ENCODE results near the gene MOGAT2. TPM values are rescaled to one million over a fixed set of nuclear protein-coding genes. Genes with fewer than 3 reads are reported as not detected.

MOGAT2 gene
- total RNA-seq, 1 experiment from 2014 or later: 0.39 TPM

GRCh38 chr11:75780888-75781287, 63.2 kb downstream of the MOGAT2 start:
- no TSS peak for BruUV-seq (replicated peaks)
- intact Hi-C loops (cut with micrococcal nuclease; ENCODE audit: unreplicated experiment): no loop called here
- Mint-ChIP-seq H3K9me3 (ENCODE audit: unreplicated experiment) (no peaks in the 10 kb centered on the region), H3K27ac (ENCODE audit: unreplicated experiment) (no peak overlapping the region), H3K4me1 (ENCODE audit: low read depth, unreplicated experiment) (peaks cover 49% of the 10 kb centered on the region), H3K36me3 (ENCODE audit: insufficient read depth, unreplicated experiment) (peaks cover 2% of the 10 kb centered on the region), H3K27me3 (ENCODE audit: insufficient read depth, unreplicated experiment) (no peaks in the 10 kb centered on the region), H3K4me3 (ENCODE audit: unreplicated experiment) (no peak overlapping the region)
- Histone ChIP-seq H3K4me1 (peaks cover 50% of the 10 kb centered on the region), H3K4me3 (ENCODE audit: low read depth, low read length) (no peak overlapping the region), H3K27me3 (replicated peaks; ENCODE audit: control insufficient read depth, insufficient read depth, low read length) (no peaks in the 10 kb centered on the region), H3K36me3 (ENCODE audit: control insufficient read depth, insufficient read depth, low read length) (peaks cover 11% of the 10 kb centered on the region), H3K9me3 (no peaks in the 10 kb centered on the region)
- CTCF ChIA-PET: interaction anchor here (0.6 kb wide), 1 partner anchor 59 kb away, joined by 3 read pairs; no protein-coding TSS in a partner anchor
- no peak for DNase-seq
- POLR2A ChIA-PET: no interaction called here
- TF ChIP-seq CTCF (IDR thresholded peaks at IDR 0.05; ENCODE audit: insufficient read depth in 1 of 2, low read depth in 1 of 2, low read length in 1 of 2, severe bottlenecking in 1 of 2, unreplicated experiment in 1 of 2): no peak

GRCh38 chr11:75781296-75781695, 63.7 kb downstream of the MOGAT2 start:
- ChIA-PET POLR2A (no interaction called here), CTCF (interaction anchor here (0.6 kb wide), 1 partner anchor 60 kb away, joined by 3 read pairs; no protein-coding TSS in a partner anchor)
- intact Hi-C loops (cut with micrococcal nuclease; ENCODE audit: unreplicated experiment): no loop called here
- TF ChIP-seq CTCF (IDR thresholded peaks at IDR 0.05; ENCODE audit: insufficient read depth in 1 of 2, low read depth in 1 of 2, low read length in 1 of 2, severe bottlenecking in 1 of 2, unreplicated experiment in 1 of 2): no peak
- H3K4me3 ChIP-seq (ENCODE audit: low read depth, low read length): no peak overlapping the region
- Mint-ChIP-seq H3K36me3 (ENCODE audit: insufficient read depth, unreplicated experiment) (peaks cover 6% of the 10 kb centered on the region), H3K4me1 (ENCODE audit: low read depth, unreplicated experiment) (peaks cover 53% of the 10 kb centered on the region), H3K27ac (ENCODE audit: unreplicated experiment) (no peak overlapping the region), H3K27me3 (ENCODE audit: insufficient read depth, unreplicated experiment) (no peaks in the 10 kb centered on the region), H3K4me3 (ENCODE audit: unreplicated experiment) (no peak overlapping the region), H3K9me3 (ENCODE audit: unreplicated experiment) (no peaks in the 10 kb centered on the region)
- no peak for DNase-seq
- no peaks in the 10 kb centered on the region for H3K9me3 ChIP-seq
- peaks cover 54% of the 10 kb centered on the region for H3K4me1 ChIP-seq
- H3K27me3 ChIP-seq (replicated peaks; ENCODE audit: control insufficient read depth, insufficient read depth, low read length): no peaks in the 10 kb centered on the region
- no TSS peak for BruUV-seq (replicated peaks)
- H3K36me3 ChIP-seq (ENCODE audit: control insufficient read depth, insufficient read depth, low read length): peaks cover 9% of the 10 kb centered on the region

- H3K36me3 Mint-ChIP-seq (ENCODE audit: insufficient read depth, unreplicated experiment): peaks cover 10% of the 10 kb centered on the region
- Histone ChIP-seq H3K27me3 (replicated peaks; ENCODE audit: control insufficient read depth, insufficient read depth, low read length) (no peaks in the 10 kb centered on the region), H3K9me3 (no peaks in the 10 kb centered on the region), H3K4me1 (peaks cover 60% of the 10 kb centered on the region), H3K4me3 (ENCODE audit: low read depth, low read length) (no peak overlapping the region), H3K36me3 (ENCODE audit: control insufficient read depth, insufficient read depth, low read length) (peaks cover 5% of the 10 kb centered on the region; the same call in 1 of the 2 replicates)
- DNase-seq: no peak
- CTCF ChIA-PET: interaction anchor here (1.0 kb wide), 1 partner anchor 12 kb away, joined by 7 read pairs; no protein-coding TSS in a partner anchor
- no peaks in the 10 kb centered on the region for H3K27me3 Mint-ChIP-seq (ENCODE audit: insufficient read depth, unreplicated experiment)
- no peaks in the 10 kb centered on the region for H3K9me3 Mint-ChIP-seq (ENCODE audit: unreplicated experiment)
- H3K4me1 Mint-ChIP-seq (ENCODE audit: low read depth, unreplicated experiment): peaks cover 58% of the 10 kb centered on the region
- POLR2A ChIA-PET: no interaction called here
- H3K4me3 Mint-ChIP-seq (ENCODE audit: unreplicated experiment): no peak overlapping the region
- TF ChIP-seq CTCF (IDR thresholded peaks at IDR 0.05; ENCODE audit: insufficient read depth in 1 of 2, low read depth in 1 of 2, low read length in 1 of 2, severe bottlenecking in 1 of 2, unreplicated experiment in 1 of 2): no peak
- no TSS peak for BruUV-seq (replicated peaks)
- intact Hi-C loops (cut with micrococcal nuclease; ENCODE audit: unreplicated experiment): no loop called here
- H3K27ac Mint-ChIP-seq (ENCODE audit: unreplicated experiment): no peak overlapping the region
Observed at GRCh38 chr11:75781831-75782230, 64.2 kb downstream of the MOGAT2 start.

Other genes starting within 250 kb of the MOGAT2 start
- gene GDPD5, start 191.9 kb upstream of the MOGAT2 start, total RNA-seq (2022): 25.7 and 28.6 TPM in 2 replicates
- 481 and 528 TPM in 2 replicates for gene SERPINH1, start 155.6 kb upstream of the MOGAT2 start, total RNA-seq (2022)
- 22.8 and 27.2 TPM in 2 replicates for gene MAP6, start 48.8 kb upstream of the MOGAT2 start, total RNA-seq (2022)
- gene DGAT2, start 50.9 kb downstream of the MOGAT2 start, total RNA-seq (2022): 73.6 and 75.8 TPM in 2 replicates
- 30.4 and 31.3 TPM in 2 replicates for gene UVRAG, start 97.4 kb downstream of the MOGAT2 start, total RNA-seq (2022)